IPS-20b (cell line): Measurements from ENCODE around the gene RASAL2.

Source experiments
- H3K27ac ChIP-seq: one replicate; pipeline ENCODE4 v1.5.1; 2013; ENCODE audit warnings: low read length
- H3K27me3 ChIP-seq: 2 replicates; pipeline ENCODE4 v1.6.1; 2013; ENCODE audit warnings: mild to moderate bottlenecking, low read length, inconsistent platforms; ENCODE audit not compliant: insufficient read depth
- H3K36me3 ChIP-seq: 2 replicates; pipeline ENCODE4 v1.6.1; 2013; ENCODE audit warnings: low read depth, mild to moderate bottlenecking, inconsistent platforms, low read length, moderate library complexity; ENCODE audit not compliant: insufficient read depth
- H3K4me1 ChIP-seq: 2 replicates; pipeline ENCODE4 v1.6.1; 2013; ENCODE audit warnings: mild to moderate bottlenecking, control low read depth, inconsistent platforms, low read length, moderate library complexity; ENCODE audit not compliant: insufficient read depth
- H3K4me3 ChIP-seq: 2 replicates; pipeline ENCODE4 v1.5.1; 2013; ENCODE audit warnings: mild to moderate bottlenecking, low read length, inconsistent platforms
- H3K9ac ChIP-seq: 2 replicates; pipeline ENCODE4 v1.6.1; 2013; ENCODE audit warnings: low read depth, mild to moderate bottlenecking, inconsistent platforms, low read length, moderate library complexity
- H3K9me3 ChIP-seq: 2 replicates; pipeline ENCODE4 v1.6.1; 2013; ENCODE audit warnings: mild to moderate bottlenecking, low read depth, low read length, inconsistent platforms; ENCODE audit not compliant: insufficient read depth

Gene RASAL2

GRCh38 chr1:178146436-178146835 is 52.5 kb downstream of the RASAL2 start:
- Histone ChIP-seq H3K36me3 (no peaks in the 10 kb centered on the region), H3K9me3 (no peaks in the 10 kb centered on the region), H3K27me3 (no peaks in the 10 kb centered on the region), H3K4me3 (no peak overlapping the region), H3K27ac (no peak overlapping the region), H3K9ac (no peak overlapping the region), H3K4me1 (peaks cover 16% of the 10 kb centered on the region; the same call in 1 of the 2 replicates)

GRCh38 chr1:178150610-178151009 is 56.7 kb downstream of the RASAL2 start:
- H3K36me3 ChIP-seq = no peaks in the 10 kb centered on the region
- no peaks in the 10 kb centered on the region for H3K9me3 ChIP-seq
- H3K4me1 ChIP-seq = peaks cover 14% of the 10 kb centered on the region; the same call in 1 of the 2 replicates
- no peak overlapping the region for H3K9ac ChIP-seq
- no peak overlapping the region for H3K27ac ChIP-seq
- no peak overlapping the region for H3K4me3 ChIP-seq
- H3K27me3 ChIP-seq = no peaks in the 10 kb centered on the region

GRCh38 chr1:178151831-178152230 is 57.9 kb downstream of the RASAL2 start:
- Histone ChIP-seq H3K36me3 (no peaks in the 10 kb centered on the region), H3K4me1 (peaks cover 4% of the 10 kb centered on the region; the same call in 1 of the 2 replicates), H3K9ac (no peak overlapping the region), H3K27ac (no peak overlapping the region), H3K9me3 (no peaks in the 10 kb centered on the region), H3K27me3 (no peaks in the 10 kb centered on the region), H3K4me3 (no peak overlapping the region)

- no peaks in the 10 kb centered on the region for H3K27me3 ChIP-seq
- no peaks in the 10 kb centered on the region for H3K9me3 ChIP-seq
- no peak overlapping the region for H3K27ac ChIP-seq
- H3K9ac ChIP-seq = no peak overlapping the region
- no peak overlapping the region for H3K4me3 ChIP-seq
- H3K4me1 ChIP-seq = no peaks in the 10 kb centered on the region
- no peaks in the 10 kb centered on the region for H3K36me3 ChIP-seq
These were observed 61.8 kb downstream of the RASAL2 start for GRCh38 chr1:178155481-178156255.

- H3K9ac ChIP-seq = no peak overlapping the region
- no peak overlapping the region for H3K27ac ChIP-seq
- no peaks in the 10 kb centered on the region for H3K4me1 ChIP-seq
- no peaks in the 10 kb centered on the region for H3K27me3 ChIP-seq
- no peak overlapping the region for H3K4me3 ChIP-seq
- H3K9me3 ChIP-seq = no peaks in the 10 kb centered on the region
- no peaks in the 10 kb centered on the region for H3K36me3 ChIP-seq
These were observed 67.0 kb downstream of the RASAL2 start for GRCh38 chr1:178160736-178161475.

- Histone ChIP-seq H3K9ac (no peak overlapping the region), H3K27ac (no peak overlapping the region), H3K27me3 (no peaks in the 10 kb centered on the region), H3K36me3 (no peaks in the 10 kb centered on the region), H3K9me3 (no peaks in the 10 kb centered on the region), H3K4me1 (no peaks in the 10 kb centered on the region), H3K4me3 (no peak overlapping the region)
These were observed 67.6 kb downstream of the RASAL2 start for GRCh38 chr1:178161516-178161915.

- Histone ChIP-seq H3K4me3 (no peak overlapping the region), H3K4me1 (no peaks in the 10 kb centered on the region), H3K27ac (no peak overlapping the region), H3K27me3 (no peaks in the 10 kb centered on the region), H3K9ac (no peak overlapping the region), H3K36me3 (no peaks in the 10 kb centered on the region), H3K9me3 (no peaks in the 10 kb centered on the region)
These were observed 71.3 kb downstream of the RASAL2 start for GRCh38 chr1:178165196-178165595.

- H3K4me3 ChIP-seq = no peak overlapping the region
- no peaks in the 10 kb centered on the region for H3K9me3 ChIP-seq
- H3K27ac ChIP-seq = no peak overlapping the region
- H3K36me3 ChIP-seq = no peaks in the 10 kb centered on the region
- H3K9ac ChIP-seq = no peak overlapping the region
- no peaks in the 10 kb centered on the region for H3K27me3 ChIP-seq
- no peaks in the 10 kb centered on the region for H3K4me1 ChIP-seq
These were observed 72.6 kb downstream of the RASAL2 start for GRCh38 chr1:178166429-178167024.

GRCh38 chr1:178168536-178168935 is 74.6 kb downstream of the RASAL2 start:
- Histone ChIP-seq H3K36me3 (no peaks in the 10 kb centered on the region), H3K4me3 (no peak overlapping the region), H3K27ac (no peak overlapping the region), H3K9me3 (no peaks in the 10 kb centered on the region), H3K27me3 (no peaks in the 10 kb centered on the region), H3K4me1 (no peaks in the 10 kb centered on the region), H3K9ac (no peak overlapping the region)

GRCh38 chr1:178169649-178170048 is 75.7 kb downstream of the RASAL2 start:
- Histone ChIP-seq H3K27ac (no peak overlapping the region), H3K9me3 (no peaks in the 10 kb centered on the region), H3K4me3 (no peak overlapping the region), H3K27me3 (no peaks in the 10 kb centered on the region), H3K4me1 (no peaks in the 10 kb centered on the region), H3K36me3 (no peaks in the 10 kb centered on the region), H3K9ac (no peak overlapping the region)

GRCh38 chr1:178172939-178173338 is 79.0 kb downstream of the RASAL2 start:
- no peak overlapping the region for H3K4me3 ChIP-seq
- H3K9me3 ChIP-seq = no peaks in the 10 kb centered on the region
- no peaks in the 10 kb centered on the region for H3K36me3 ChIP-seq

GRCh38 chr1:178174539-178174938 is 80.6 kb downstream of the RASAL2 start:
- no peaks in the 10 kb centered on the region for H3K36me3 ChIP-seq
- no peaks in the 10 kb centered on the region for H3K4me1 ChIP-seq
- H3K27me3 ChIP-seq = no peaks in the 10 kb centered on the region
- no peak overlapping the region for H3K9ac ChIP-seq
- H3K27ac ChIP-seq = no peak overlapping the region
- H3K9me3 ChIP-seq = no peaks in the 10 kb centered on the region
- H3K4me3 ChIP-seq = no peak overlapping the region

More at GRCh38 chr1:178172939-178173338, 79.0 kb downstream of the RASAL2 start:
- H3K27me3 ChIP-seq = no peaks in the 10 kb centered on the region
- H3K4me1 ChIP-seq = no peaks in the 10 kb centered on the region
- no peak overlapping the region for H3K27ac ChIP-seq
- no peak overlapping the region for H3K9ac ChIP-seq
